GM12878 (cell line): ENCODE data around the gene S1PR3. TPM values are rescaled to one million over a fixed set of nuclear protein-coding genes. Genes with fewer than 3 reads are reported as not detected.

Experiments used
- ATAC-seq: fragments of 200-7000 bp; cut with Tn5 transposase; 3 replicates; pipeline ENCODE4 v1.9.1; 2020; ENCODE audit warnings: mild to moderate bottlenecking, moderate library complexity
- BruUV-seq: library from RNA; stranded (reverse); fragments of 400-500 nt; replicated peaks from 2 replicates; lab custom pipeline; 2021; lab: Mats Ljungman, UMichigan
- CTCF ChIA-PET: fragments of 300-600 bp; sonication (Branson Sonifier 250); formaldehyde crosslinking; extraction: SDS; loops from one replicate; lab custom pipeline; 2021; ENCODE audit warnings: inconsistent platforms; lab: Yijun Ruan, JAX
- POLR2A ChIA-PET: fragments of 350-600 bp; formaldehyde crosslinking; extraction: SDS; loops from one replicate; lab custom pipeline; 2021; ENCODE audit warnings: inconsistent platforms; lab: Charles Lee
- RAD21 ChIA-PET: fragments of 300-600 bp; sonication (Branson Sonifier 250); formaldehyde crosslinking; loops from one replicate; lab custom pipeline; 2023; ENCODE audit warnings: antibody characterized with exemption; ENCODE audit not compliant: unreplicated experiment; lab: Charles Lee
- SMC1A ChIA-PET: fragments of 300-600 bp; sonication (Branson Sonifier 250); formaldehyde crosslinking; loops from one replicate; lab custom pipeline; 2023; ENCODE audit not compliant: unreplicated experiment, uncharacterized antibody; lab: Charles Lee
- DNase-seq: peaks from one replicate; pipeline ENCODE4 v3.0.0-alpha.2; 2011; ENCODE audit warnings: low read depth, low spot score
- FAIRE-seq: peaks from 3 replicates; lab custom pipeline; 2011; peaks lifted over from hg19 to GRCh38; lab: Jason Lieb, UNC
- H2AFZ ChIP-seq: 2 replicates; pipeline ENCODE4 v1.6.0; 2011; ENCODE audit warnings: low read depth, low read length, control low read depth; ENCODE audit not compliant: control insufficient read depth
- H3K27ac ChIP-seq: 2 replicates; pipeline ENCODE4 v1.5.1; 2011; ENCODE audit warnings: control low read depth; ENCODE audit not compliant: control insufficient read depth, insufficient read depth
- H3K27me3 ChIP-seq, 2 experiments: replicated peaks in 1 of 2; 2 replicates each; pipeline versions ENCODE4 v1.6.0 to v1.6.1; 2011; ENCODE audit warnings: low read length in 1 of 2; ENCODE audit not compliant: control insufficient read depth in 2 of 2, insufficient read depth in 2 of 2
- H3K36me3 ChIP-seq, 2 experiments: 2 replicates each; pipeline ENCODE4 v1.5.1; 2011; ENCODE audit warnings: low read length in 1 of 2; ENCODE audit not compliant: control insufficient read depth in 2 of 2, insufficient read depth in 2 of 2
- H3K4me1 ChIP-seq: 2 replicates; pipeline ENCODE4 v1.6.1; 2011; ENCODE audit warnings: mild to moderate bottlenecking, low read length, moderate library complexity, mixed read lengths; ENCODE audit not compliant: control insufficient read depth, insufficient read depth
- H3K4me2 ChIP-seq: 2 replicates; pipeline ENCODE4 v1.6.0; 2011; ENCODE audit warnings: control low read depth; ENCODE audit not compliant: control insufficient read depth, insufficient read depth
- H3K4me3 ChIP-seq: fragments of 200-600 bp; sonication (generic); 2 replicates; pipeline ENCODE4 v1.5.1; 2016
- H3K79me2 ChIP-seq: 2 replicates; pipeline ENCODE4 v1.6.0; 2011; ENCODE audit warnings: low read length; ENCODE audit not compliant: control insufficient read depth, insufficient read depth
- H3K9ac ChIP-seq: 2 replicates; pipeline ENCODE4 v1.8.0; 2011; ENCODE audit warnings: low read length, control low read depth, mixed read lengths; ENCODE audit not compliant: control insufficient read depth, insufficient read depth
- H3K9me3 ChIP-seq: replicated peaks from 3 replicates; pipeline ENCODE4 v1.5.1; 2011; ENCODE audit warnings: mild to moderate bottlenecking, low read length; ENCODE audit not compliant: control insufficient read depth, insufficient read depth
- H4K20me1 ChIP-seq: 2 replicates; pipeline ENCODE4 v1.6.0; 2011; ENCODE audit not compliant: control insufficient read depth, insufficient read depth
- EP300 ChIP-seq, 2 experiments: fragments of 150-350 bp in 1 of 2; IDR thresholded peaks; 2 replicates each; pipeline ENCODE4 v1.6.1; 2011 to 2012; ENCODE audit warnings: low read depth in 2 of 2, low read length in 2 of 2, borderline replicate concordance in 1 of 2, improper control_type of control experiment in 1 of 2, inconsistent platforms in 1 of 2; ENCODE audit not compliant: control insufficient read depth in 1 of 2
- GATAD2B ChIP-seq: fragments of 450-650 bp; conservative IDR thresholded peaks from 2 replicates; pipeline ENCODE4 v1.6.1; 2017; ENCODE audit warnings: low read depth, mild to moderate bottlenecking, moderate library complexity
- IRF5 ChIP-seq: fragments of 450-650 bp; IDR thresholded peaks from 2 replicates; pipeline ENCODE4 v1.6.1; 2017; ENCODE audit warnings: borderline replicate concordance
- MEF2A ChIP-seq: IDR thresholded peaks from 2 replicates; pipeline ENCODE4 v1.6.1; 2011; ENCODE audit warnings: low read depth, mild to moderate bottlenecking, low read length, moderate library complexity; ENCODE audit not compliant: insufficient read depth
- NFXL1 ChIP-seq: fragments of 450-650 bp; IDR thresholded peaks from 2 replicates; pipeline ENCODE4 v1.6.1; 2017; ENCODE audit warnings: antibody characterized with exemption, mild to moderate bottlenecking, borderline replicate concordance
- NFYB ChIP-seq: IDR thresholded peaks from 2 replicates; pipeline ENCODE4 v1.6.1; 2011; ENCODE audit warnings: low read depth, mild to moderate bottlenecking, low read length, improper control_type of control experiment, moderate library complexity; ENCODE audit not compliant: insufficient read depth
- NRF1 ChIP-seq: conservative IDR thresholded peaks from 2 replicates; pipeline ENCODE4 v1.6.1; 2011; ENCODE audit warnings: mild to moderate bottlenecking, low read depth, low read length, improper control_type of control experiment
- PML ChIP-seq: IDR thresholded peaks from 2 replicates; pipeline ENCODE4 v1.6.1; 2012; ENCODE audit warnings: low read length, inconsistent platforms
- POLR2A ChIP-seq: IDR thresholded peaks from 2 replicates; pipeline ENCODE4 v1.6.1; 2011; ENCODE audit warnings: low read depth, mild to moderate bottlenecking, low read length
- RAD51 ChIP-seq: fragments of 450-650 bp; IDR thresholded peaks from 2 replicates; pipeline ENCODE4 v1.6.1; 2016; ENCODE audit warnings: moderate library complexity, mild to moderate bottlenecking, inconsistent platforms
- STAT3 ChIP-seq: IDR thresholded peaks from 2 replicates; pipeline ENCODE4 v1.6.1; 2011; ENCODE audit warnings: low read depth, low read length, improper control_type of control experiment
- USF1 ChIP-seq: IDR thresholded peaks from 2 replicates; pipeline ENCODE4 v1.6.1; 2011; ENCODE audit warnings: borderline replicate concordance, low read depth, mild to moderate bottlenecking, moderate library complexity, mixed read lengths, low read length; ENCODE audit not compliant: insufficient read depth; ENCODE audit errors: extremely low read length
- ZBED1 ChIP-seq: IDR thresholded peaks from 2 replicates; pipeline ENCODE4 v1.6.1; 2016; ENCODE audit warnings: borderline replicate concordance
- WGBS: methylation state at CpG from one replicate; pipeline ENCODE4 v1.1.6; 2016; ENCODE audit warnings: low lambda C conversion rate; ENCODE audit not compliant: insufficient replicate concordance, insufficient coverage; ENCODE audit errors: missing lambda C conversion rate; 5-methylcytosine and 5-hydroxymethylcytosine counted together
- in situ Hi-C: fragments of 300-500 bp; cut with MboI; formaldehyde crosslinking; loops from 9 replicates; pipeline ENCODE4 v1.14.3; 2018; ENCODE audit warnings: mixed read lengths
- intact Hi-C: fragments of 100-400 bp; cut with micrococcal nuclease; formaldehyde crosslinking; loops from one replicate; pipeline ENCODE4 v1.14.2; 2022; ENCODE audit not compliant: unreplicated experiment
- polyA plus RNA-seq, 11 experiments: library from polyadenylated mRNA; depleted of rRNA in 4 of 11; unstranded in 6 of 11; stranded (reverse) in 5 of 11; fragments of >200 nt; fragmentation: Nextera tagmentation in 4 of 11; fragmentation: Illumina TruSeq in 1 of 11; extraction: Ambion mirVana in 4 of 11; extraction: Trizol in 1 of 11; gene quantifications; 1 replicate in 1 of 11; 2 replicates in 10 of 11; pipeline versions ENCODE4 v1.2.1 to v1.2.3, GENCODE V29; 2011 to 2016; ENCODE audit warnings: inconsistent platforms in 2 of 11, missing spikeins in 2 of 11, low read depth in 1 of 11
- total RNA-seq, 4 experiments: library from RNA; depleted of rRNA in 3 of 4; stranded (reverse); fragments of >200 nt in 3 of 4; fragmentation: Illumina TruSeq in 1 of 4; extraction: Trizol in 1 of 4; gene quantifications; 2 replicates each; pipeline versions ENCODE4 v1.2.1 to v1.2.3, GENCODE V29; 2013 to 2021
- TF ChIP-seq, protein P1 (sequence below): fragments of 450-650 bp; IDR thresholded peaks from 2 replicates; pipeline ENCODE4 v1.6.1; 2016; ENCODE audit warnings: mild to moderate bottlenecking

S1PR3 gene
- total and polyA plus RNA-seq, 10 of the 15 experiments (the other 5 are each of a cell fraction or from before 2014, with no cell fraction given) = 0.01 to 0.18 (median 0.01) TPM; not detected in 7

- Histone ChIP-seq H3K79me2 (no peaks in the 10 kb centered on the region), H3K4me3 (no peak overlapping the region), H3K27me3 (no peaks in the 10 kb centered on the region), H3K9ac (no peak overlapping the region), H3K36me3 (no peaks in the 10 kb centered on the region), H4K20me1 (no peaks in the 10 kb centered on the region; the same call in 1 of the 2 replicates), H3K9me3 (no peaks in the 10 kb centered on the region), H3K4me1 (no peaks in the 10 kb centered on the region), H2AFZ (no peak overlapping the region), H3K27ac (no peak overlapping the region), H3K4me2 (no peak overlapping the region)
- intact Hi-C loops = no loop called here
- 0% methylated on average over 2 of the region's 2 CpGs for WGBS
- ATAC-seq (no peak), DNase-seq (no peak), FAIRE-seq (no peak)
- CTCF ChIA-PET = interaction anchor here (0.5 kb wide), 1 partner anchor 13 kb away, joined by 3 read pairs; no protein-coding TSS in a partner anchor
- TF ChIP-seq NRF1 (no peak), USF1 (no peak), IRF5 (no peak), ZBED1 (no peak), EP300 (IDR thresholded peaks at IDR 0.05; ENCODE audit: borderline replicate concordance in 1 of 2, control insufficient read depth in 1 of 2, low read depth in 2 of 2, low read length in 2 of 2) (no peak), PML (no peak), GATAD2B (no peak), RAD51 (no peak), MEF2A (no peak), NFYB (no peak), STAT3 (no peak), POLR2A (no peak), NFXL1 (no peak)
- TF ChIP-seq, protein P1, sequence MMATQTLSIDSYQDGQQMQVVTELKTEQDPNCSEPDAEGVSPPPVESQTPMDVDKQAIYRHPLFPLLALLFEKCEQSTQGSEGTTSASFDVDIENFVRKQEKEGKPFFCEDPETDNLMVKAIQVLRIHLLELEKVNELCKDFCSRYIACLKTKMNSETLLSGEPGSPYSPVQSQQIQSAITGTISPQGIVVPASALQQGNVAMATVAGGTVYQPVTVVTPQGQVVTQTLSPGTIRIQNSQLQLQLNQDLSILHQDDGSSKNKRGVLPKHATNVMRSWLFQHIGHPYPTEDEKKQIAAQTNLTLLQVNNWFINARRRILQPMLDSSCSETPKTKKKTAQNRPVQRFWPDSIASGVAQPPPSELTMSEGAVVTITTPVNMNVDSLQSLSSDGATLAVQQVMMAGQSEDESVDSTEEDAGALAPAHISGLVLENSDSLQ = no peak
- in situ Hi-C loops = no loop called here
- RAD21 ChIA-PET = no interaction called here
- SMC1A ChIA-PET = no interaction called here
- POLR2A ChIA-PET = no interaction called here
- BruUV-seq = no TSS peak
Measured at GRCh38 chr9:88954066-88954465, 37.2 kb upstream of the S1PR3 start.
